PC-9 (cell line): ENCODE measurements around the gene MECP2. TPM values are rescaled to one million over a fixed set of nuclear protein-coding genes. Genes with fewer than 3 reads are reported as not detected.

Source experiments
- BruUV-seq: library from RNA; stranded (reverse); fragments of 400-500 nt; replicated peaks from 2 replicates; lab custom pipeline; 2021; lab: Mats Ljungman, UMichigan
- CTCF ChIA-PET: fragments of 300-600 bp; sonication (Branson Sonifier 250); formaldehyde crosslinking; loops from one replicate; lab custom pipeline; 2022; ENCODE audit warnings: antibody characterized with exemption; lab: Charles Lee
- POLR2A ChIA-PET: fragments of 300-600 bp; sonication (Branson Sonifier 250); formaldehyde crosslinking; loops from one replicate; lab custom pipeline; 2022; ENCODE audit warnings: antibody characterized with exemption; ENCODE audit not compliant: unreplicated experiment; lab: Charles Lee
- DNase-seq, 2 experiments: peaks; one replicate each; pipeline versions ENCODE4 v3.0.0 to v3.0.0-alpha.2; 2015 to 2022; ENCODE audit warnings: mixed read lengths in 1 of 2
- H2AFZ ChIP-seq: fragments of 200-600 bp; sonication (generic); 2 replicates; pipeline ENCODE4 v1.8.1; 2017; ENCODE audit warnings: antibody characterized with exemption
- H3F3A ChIP-seq: fragments of 200-600 bp; sonication (generic); 2 replicates; pipeline ENCODE4 v1.8.1; 2017; ENCODE audit warnings: antibody characterized with exemption, mild to moderate bottlenecking, low read depth; ENCODE audit not compliant: insufficient read depth
- H3K27ac ChIP-seq: fragments of 200-600 bp; sonication (generic); 2 replicates; pipeline ENCODE4 v1.6.1; 2016; ENCODE audit warnings: mixed run types
- H3K27me3 ChIP-seq: fragments of 200-600 bp; sonication (generic); 2 replicates; pipeline ENCODE4 v1.6.1; 2016; ENCODE audit warnings: low read depth, mixed run types; ENCODE audit not compliant: insufficient read depth
- H3K36me3 ChIP-seq: fragments of 200-600 bp; sonication (generic); 2 replicates; pipeline ENCODE4 v1.6.1; 2016; ENCODE audit warnings: low read depth, mixed run types
- H3K4me1 ChIP-seq: fragments of 200-600 bp; sonication (generic); replicated peaks from 2 replicates; pipeline ENCODE4 v1.6.1; 2016; ENCODE audit warnings: mixed run types; ENCODE audit not compliant: insufficient read depth
- H3K4me2 ChIP-seq: fragments of 200-600 bp; sonication (generic); 2 replicates; pipeline ENCODE4 v1.6.1; 2017; ENCODE audit warnings: mixed run types
- H3K4me3 ChIP-seq: fragments of 200-600 bp; sonication (generic); 2 replicates; pipeline ENCODE4 v1.6.1; 2016; ENCODE audit warnings: mixed run types
- H3K79me2 ChIP-seq: fragments of 200-600 bp; sonication (generic); 2 replicates; pipeline ENCODE4 v1.6.1; 2017; ENCODE audit warnings: low read depth, mixed run types
- H3K9me2 ChIP-seq: fragments of 200-600 bp; sonication (generic); 2 replicates; pipeline ENCODE4 v1.8.1; 2017; ENCODE audit warnings: mild to moderate bottlenecking; ENCODE audit not compliant: insufficient read depth
- H3K9me3 ChIP-seq: fragments of 200-600 bp; sonication (generic); 2 replicates; pipeline ENCODE4 v1.8.1; 2016; ENCODE audit warnings: low read depth; ENCODE audit not compliant: insufficient read depth
- H4K20me1 ChIP-seq: fragments of 200-600 bp; sonication (generic); 2 replicates; pipeline ENCODE4 v1.8.1; 2017; ENCODE audit not compliant: insufficient read depth
- CTCF ChIP-seq: fragments of 200-600 bp; sonication (generic); conservative IDR thresholded peaks from 2 replicates; pipeline ENCODE4 v1.6.1; 2017; ENCODE audit warnings: mixed run types, antibody characterized with exemption, mild to moderate bottlenecking, moderate library complexity
- EZH2 ChIP-seq: fragments of 200-600 bp; sonication (generic); IDR thresholded peaks from 2 replicates; pipeline ENCODE4 v1.8.0; 2017; ENCODE audit warnings: antibody characterized with exemption, low read depth
- intact Hi-C: fragments of 100-400 bp; cut with micrococcal nuclease; formaldehyde crosslinking; loops from one replicate; pipeline ENCODE4 v1.10.0; 2022; ENCODE audit not compliant: unreplicated experiment
- total RNA-seq: library from RNA; stranded (reverse); gene quantifications from 2 replicates; pipeline ENCODE4 v1.2.3, GENCODE V29; 2021

The MECP2 gene
- total RNA-seq, 1 experiment from 2014 or later = 85.6 TPM

GRCh38 chrX:153974726-153975286 lies 122.7 kb downstream of the MECP2 start:
- no TSS peak for BruUV-seq
- Histone ChIP-seq H2AFZ (no peak overlapping the region), H3K4me3 (no peak overlapping the region), H3F3A (peaks cover 9% of the 10 kb centered on the region; the same call in 1 of the 2 replicates), H3K27ac (no peak overlapping the region), H4K20me1 (peaks cover 2% of the 10 kb centered on the region), H3K79me2 (peaks cover 24% of the 10 kb centered on the region), H3K9me2 (no peaks in the 10 kb centered on the region), H3K36me3 (no peaks in the 10 kb centered on the region), H3K4me1 (peaks cover 13% of the 10 kb centered on the region), H3K9me3 (no peaks in the 10 kb centered on the region), H3K4me2 (peak overlapping the region; percentile 78; the same call in 1 of the 2 replicates), H3K27me3 (no peaks in the 10 kb centered on the region)
- intact Hi-C loops = no loop called here
- no peak for DNase-seq
- POLR2A ChIA-PET = no interaction called here
- CTCF ChIA-PET = no interaction called here
- TF ChIP-seq CTCF = no peak
- TF ChIP-seq EZH2 = no peak

- Histone ChIP-seq H3K4me2 (peak overlapping the region; percentile 78), H3K79me2 (peaks cover 31% of the 10 kb centered on the region), H3K9me2 (no peaks in the 10 kb centered on the region), H3K9me3 (no peaks in the 10 kb centered on the region), H2AFZ (no peak overlapping the region), H3K4me3 (peak overlapping the region; percentile 56; the same call in 1 of the 2 replicates), H3K4me1 (peaks cover 13% of the 10 kb centered on the region), H3K36me3 (no peaks in the 10 kb centered on the region), H3K27me3 (no peaks in the 10 kb centered on the region), H3F3A (peaks cover 9% of the 10 kb centered on the region; the same call in 1 of the 2 replicates), H4K20me1 (peaks cover 8% of the 10 kb centered on the region), H3K27ac (no peak overlapping the region)
- CTCF ChIA-PET = no interaction called here
- intact Hi-C loops = no loop called here
- POLR2A ChIA-PET = no interaction called here
- TF ChIP-seq EZH2 = no peak
- TF ChIP-seq CTCF = no peak
- no TSS peak for BruUV-seq
- no peak for DNase-seq
Measured at GRCh38 chrX:153974003-153974725, 123.4 kb downstream of the MECP2 start.

GRCh38 chrX:153973127-153974002 lies 124.2 kb downstream of the MECP2 start:
- H3K27me3 ChIP-seq = no peaks in the 10 kb centered on the region
- peak overlapping the region; percentile 56 for H3K4me3 ChIP-seq
- intact Hi-C loops = no loop called here
- H3K36me3 ChIP-seq = no peaks in the 10 kb centered on the region
- CTCF ChIA-PET = no interaction called here
- H3K79me2 ChIP-seq = peaks cover 39% of the 10 kb centered on the region
- H3K4me1 ChIP-seq = peaks cover 13% of the 10 kb centered on the region
- H3K4me2 ChIP-seq = peak overlapping the region; percentile 78
- H3K9me3 ChIP-seq = no peaks in the 10 kb centered on the region
- TF ChIP-seq EZH2 (no peak), CTCF (no peak)
- peak overlapping the region; percentile 99 for H3K27ac ChIP-seq
- POLR2A ChIA-PET = interaction anchor here (0.7 kb wide), 1 partner anchor 622 kb away, joined by 3 read pairs; no protein-coding TSS in a partner anchor
- 0 out of 2 replicates have a peak overlapping the region, but pooled peaks have one; percentile 12 for H2AFZ ChIP-seq
- H3K9me2 ChIP-seq = no peaks in the 10 kb centered on the region
- H3F3A ChIP-seq = peaks cover 9% of the 10 kb centered on the region; the same call in 1 of the 2 replicates
- TSS peak; percentile 55 for BruUV-seq
- DNase-seq = peak in 1 of 2 experiments; percentile 36
- H4K20me1 ChIP-seq = peaks cover 15% of the 10 kb centered on the region
